WTC11 (cell line): Measurements from ENCODE around the gene NPDC1. TPM values are rescaled to one million over a fixed set of nuclear protein-coding genes. Genes with fewer than 3 reads are reported as not detected.

ENCODE experiments used
- ATAC-seq: fragments of 200-7000 bp; cut with Tn5 transposase; 2 replicates; pipeline ENCODE4 v1.10.0; 2021; ENCODE audit warnings: mild to moderate bottlenecking, moderate library complexity
- Bru-seq: library from RNA; stranded (reverse); fragments of 400-500 nt; gene quantifications from one replicate; lab custom pipeline; 2021; lab: Mats Ljungman, UMichigan
- CTCF ChIA-PET: fragments of 300-600 bp; sonication (Branson Sonifier 250); formaldehyde crosslinking; loops from one replicate; lab custom pipeline; 2021; ENCODE audit warnings: antibody characterized with exemption; lab: Charles Lee
- POLR2A ChIA-PET: fragments of 350-600 bp; sonication (Branson Sonifier 250); formaldehyde crosslinking; loops from one replicate; lab custom pipeline; 2021; ENCODE audit warnings: antibody characterized with exemption; lab: Charles Lee
- DNase-seq: peaks from one replicate; pipeline ENCODE4 v3.0.0; 2021; ENCODE audit warnings: low spot score
- H3K27ac Mint-ChIP-seq: 2 replicates; pipeline ENCODE4 v1.8.0; 2021; ENCODE audit warnings: mixed read lengths
- H3K27me3 Mint-ChIP-seq: 2 replicates; pipeline ENCODE4 v1.8.0; 2021; ENCODE audit warnings: low read depth, mild to moderate bottlenecking, moderate library complexity, mixed read lengths
- H3K36me3 Mint-ChIP-seq: 2 replicates; pipeline ENCODE4 v1.8.0; 2021; ENCODE audit warnings: mixed read lengths
- H3K4me1 Mint-ChIP-seq: 2 replicates; pipeline ENCODE4 v1.8.0; 2022; ENCODE audit warnings: mixed read lengths
- H3K4me3 Mint-ChIP-seq: 2 replicates; pipeline ENCODE4 v1.8.0; 2021; ENCODE audit warnings: mild to moderate bottlenecking, moderate library complexity, mixed read lengths
- H3K9me3 Mint-ChIP-seq: 2 replicates; pipeline ENCODE4 v1.8.0; 2021; ENCODE audit warnings: mixed read lengths
- CTCF ChIP-seq: fragments of 200-600 bp; IDR thresholded peaks from 2 replicates; pipeline ENCODE4 v1.8.0; 2022; ENCODE audit warnings: antibody characterized with exemption
- E2F1 ChIP-seq: sonication (generic); formaldehyde crosslinking; IDR thresholded peaks from 2 replicates; pipeline ENCODE4 v1.8.0; 2022; ENCODE audit warnings: mild to moderate bottlenecking, missing genetic modification reagents
- E2F5 ChIP-seq: sonication (generic); formaldehyde crosslinking; IDR thresholded peaks from 2 replicates; pipeline ENCODE4 v1.8.1; 2022; ENCODE audit warnings: mild to moderate bottlenecking, moderate library complexity, missing genetic modification reagents
- ELF4 ChIP-seq: sonication (generic); formaldehyde crosslinking; IDR thresholded peaks from 2 replicates; pipeline ENCODE4 v1.8.1; 2022; ENCODE audit warnings: low read depth, mild to moderate bottlenecking, moderate library complexity, missing genetic modification reagents
- ETV6 ChIP-seq: sonication (generic); formaldehyde crosslinking; IDR thresholded peaks from 2 replicates; pipeline ENCODE4 v1.8.1; 2022; ENCODE audit warnings: mild to moderate bottlenecking, missing genetic modification reagents
- FOXK1 ChIP-seq: sonication (generic); formaldehyde crosslinking; IDR thresholded peaks from 2 replicates; pipeline ENCODE4 v1.8.0; 2022; ENCODE audit warnings: mild to moderate bottlenecking, moderate library complexity, missing genetic modification reagents
- FOXP4 ChIP-seq: sonication (generic); formaldehyde crosslinking; IDR thresholded peaks from 2 replicates; pipeline ENCODE4 v1.8.0; 2022; ENCODE audit warnings: mild to moderate bottlenecking, missing genetic modification reagents
- IRF1 ChIP-seq: sonication (generic); formaldehyde crosslinking; IDR thresholded peaks from 2 replicates; pipeline ENCODE4 v1.8.0; 2023; ENCODE audit warnings: missing genetic modification reagents
- JAZF1 ChIP-seq: fragments of 250-450 bp; sonication (Bioruptor Pico); IDR thresholded peaks from 2 replicates; pipeline ENCODE4 v1.9.0; 2021; ENCODE audit warnings: moderate library complexity, mild to moderate bottlenecking, inconsistent platforms
- MAX ChIP-seq: sonication (generic); formaldehyde crosslinking; IDR thresholded peaks from 2 replicates; pipeline ENCODE4 v1.8.0; 2022; ENCODE audit warnings: mild to moderate bottlenecking, missing genetic modification reagents
- MLX ChIP-seq: sonication (generic); formaldehyde crosslinking; IDR thresholded peaks from 2 replicates; pipeline ENCODE4 v1.8.1; 2023; ENCODE audit warnings: mild to moderate bottlenecking, missing genetic modification reagents, moderate library complexity
- MYBL2 ChIP-seq: sonication (generic); formaldehyde crosslinking; IDR thresholded peaks from 2 replicates; pipeline ENCODE4 v1.8.1; 2023; ENCODE audit warnings: mild to moderate bottlenecking, moderate library complexity, missing genetic modification reagents
- RELA ChIP-seq: sonication (generic); formaldehyde crosslinking; IDR thresholded peaks from 2 replicates; pipeline ENCODE4 v1.8.1; 2022; ENCODE audit warnings: missing genetic modification reagents, mild to moderate bottlenecking, borderline replicate concordance
- SMAD4 ChIP-seq: sonication (generic); formaldehyde crosslinking; IDR thresholded peaks from 2 replicates; pipeline ENCODE4 v1.8.0; 2022; ENCODE audit warnings: mild to moderate bottlenecking, missing genetic modification reagents
- SP1 ChIP-seq: sonication (generic); formaldehyde crosslinking; conservative IDR thresholded peaks from 2 replicates; pipeline ENCODE4 v1.8.1; 2022; ENCODE audit warnings: missing genetic modification reagents
- TEAD1 ChIP-seq: sonication (generic); formaldehyde crosslinking; IDR thresholded peaks from 2 replicates; pipeline ENCODE4 v1.8.0; 2022; ENCODE audit warnings: mild to moderate bottlenecking, missing genetic modification reagents
- ZMAT4 ChIP-seq: fragments of 250-450 bp; sonication (Bioruptor Pico); IDR thresholded peaks from 2 replicates; pipeline ENCODE4 v1.9.0; 2021; ENCODE audit warnings: mild to moderate bottlenecking
- ZNF121 ChIP-seq: sonication (generic); formaldehyde crosslinking; IDR thresholded peaks from 2 replicates; pipeline ENCODE4 v1.8.0; 2023; ENCODE audit warnings: missing genetic modification reagents
- ZNF219 ChIP-seq: sonication (generic); formaldehyde crosslinking; IDR thresholded peaks from 2 replicates; pipeline ENCODE4 v1.8.0; 2023; ENCODE audit warnings: missing genetic modification reagents, mild to moderate bottlenecking, borderline replicate concordance
- ZNF232 ChIP-seq: sonication (generic); formaldehyde crosslinking; IDR thresholded peaks from 2 replicates; pipeline ENCODE4 v1.8.0; 2022; ENCODE audit warnings: mild to moderate bottlenecking, missing genetic modification reagents
- ZNF263 ChIP-seq: sonication (generic); formaldehyde crosslinking; IDR thresholded peaks from 2 replicates; pipeline ENCODE4 v1.8.1; 2022; ENCODE audit warnings: low read depth, mild to moderate bottlenecking, moderate library complexity, missing genetic modification reagents
- ZNF281 ChIP-seq: sonication (generic); formaldehyde crosslinking; IDR thresholded peaks from 2 replicates; pipeline ENCODE4 v1.8.0; 2023; ENCODE audit warnings: mild to moderate bottlenecking, missing genetic modification reagents
- long read RNA-seq, 3 experiments: library from RNA in 1 of 3; library from capped mRNA in 1 of 3; library from polyadenylated mRNA in 1 of 3; unstranded in 2 of 3; stranded (forward) in 1 of 3; transcript quantifications; one replicate each; pipeline ENCODE4 v2.0.0, GENCODE V29; 2021
- total RNA-seq: library from RNA; stranded (reverse); gene quantifications from 3 replicates; pipeline ENCODE4 v1.2.3, GENCODE V29; 2021

Gene NPDC1
- total RNA-seq, result 64.3 to 68.8 TPM (median 64.5 TPM) in 3 replicates
- percentile 52 among the genes with signal in this experiment for Bru-seq, nascent RNA
- long read RNA-seq, experiment 1, transcript NPDC1-201 (8 exons, 2,187 nt), result minor isoform, 31 of 108 reads
- long read RNA-seq, experiment 1, transcript NPDC1-202 (9 exons, 1,494 nt), result major isoform, 53 of 108 reads
- long read RNA-seq, experiment 1, partial matches to known transcripts, result 7 of 108 reads
- long read RNA-seq, experiment 1, other reads (novel, unspliced or antisense), result 17 of 108 reads
- long read RNA-seq, experiment 2, transcript NPDC1-202 (9 exons, 1,494 nt), result major isoform, 36 of 61 reads
- long read RNA-seq, experiment 2, partial matches to known transcripts, result 4 of 61 reads
- long read RNA-seq, experiment 2, other reads (novel, unspliced or antisense), result 20 of 61 reads
- long read RNA-seq, experiment 3, result 0 reads

- H3K9me3 Mint-ChIP-seq, result no peaks in the 10 kb centered on the region
- DNase-seq, result peak; percentile 94
- POLR2A ChIA-PET, result interaction anchor here (0.8 kb wide), 1 partner anchor 19 kb away, joined by 3 read pairs; no protein-coding TSS in a partner anchor
- no peaks in the 10 kb centered on the region for H3K36me3 Mint-ChIP-seq
- H3K27ac Mint-ChIP-seq, result no peak within 1 kb of the TSS
- peak; percentile 69 for ATAC-seq
- CTCF ChIA-PET, result interaction anchor here (0.5 to 1.9 kb wide), 66 partner anchors 9 to 468 kb away, joined by 3 to 93 read pairs (median 6); partner anchors contain the start of genes ABCA2, C8G, CLIC3 and CYSRT1
- H3K4me1 Mint-ChIP-seq, result peaks cover 10% of the 10 kb centered on the region
- H3K27me3 Mint-ChIP-seq, result peaks cover 47% of the 10 kb centered on the region
- H3K4me3 Mint-ChIP-seq, result peak within 1 kb of the TSS; percentile 77
- peak; percentile 56; the same call in 1 of the 2 replicates for TF ChIP-seq ETV6 (CRISPR knock-in tag)
- peak; percentile 55; the same call in 1 of the 2 replicates for TF ChIP-seq TEAD1
- TF ChIP-seq FOXK1, result peak; percentile 47; the same call in 1 of the 2 replicates
- TF ChIP-seq IRF1 (CRISPR knock-in tag), result no peak
- no peak for TF ChIP-seq ZMAT4 (CRISPR knock-in tag)
- 0 out of 2 replicates have a peak, but pooled peaks have one; percentile 4 for TF ChIP-seq ELF4 (CRISPR knock-in tag)
- 0 out of 2 replicates have a peak, but pooled peaks have one; percentile 62 for TF ChIP-seq MLX (CRISPR knock-in tag)
- TF ChIP-seq MAX (CRISPR knock-in tag), result peak; percentile 70
- peak; percentile 76; the same call in 1 of the 2 replicates for TF ChIP-seq ZNF281 (CRISPR knock-in tag)
- peak; percentile 79; the same call in 1 of the 2 replicates for TF ChIP-seq ZNF219 (CRISPR knock-in tag)
- peak; percentile 62; the same call in 1 of the 2 replicates for TF ChIP-seq MYBL2 (CRISPR knock-in tag)
- TF ChIP-seq SMAD4, result peak; percentile 78
- TF ChIP-seq ZNF121 (CRISPR knock-in tag), result no peak
- TF ChIP-seq FOXP4 (CRISPR knock-in tag), result peak; percentile 80
- TF ChIP-seq ZNF232, result peak; percentile 9; the same call in 1 of the 2 replicates
- no peak for TF ChIP-seq E2F5 (CRISPR knock-in tag)
- TF ChIP-seq E2F1 (CRISPR knock-in tag), result peak; percentile 66; the same call in 1 of the 2 replicates
- no peak for TF ChIP-seq JAZF1
- peak; percentile 83 for TF ChIP-seq CTCF
- 0 out of 2 replicates have a peak, but pooled peaks have one; percentile 16 for TF ChIP-seq ZNF263 (CRISPR knock-in tag)
- peak; percentile 71; the same call in 1 of the 2 replicates for TF ChIP-seq RELA (CRISPR knock-in tag)
- peak; percentile 18; the same call in 1 of the 2 replicates for TF ChIP-seq SP1 (CRISPR knock-in tag)
These were observed at the start of gene NPDC1 for GRCh38 chr9:137046088-137046787. NPDC1 (minus strand) TSS chr9:137046177; CDS start chr9:137045989, 188 bp downstream.
